Breast epithelium (tissue), 4 donors: ENCODE results near the gene PLXNA2. TPM values are rescaled to one million over a fixed set of nuclear protein-coding genes. Genes with fewer than 3 reads are reported as not detected.

ENCODE experiments used
- DNase-seq, 2 donors: peaks; one replicate each; pipeline ENCODE4 v3.0.0-alpha.2; 2019; ENCODE audit warnings: low spot score in 2 of 2
- H3K27ac ChIP-seq, 2 donors: fragments of 200-600 bp; sonication (generic) in 1 of 2; one replicate each; pipeline ENCODE4 v1.5.1; 2016 to 2019; ENCODE audit warnings: mild to moderate bottlenecking in 1 of 2
- H3K27me3 ChIP-seq, 2 donors: fragments of 200-600 bp; sonication (generic) in 1 of 2; one replicate each; pipeline versions ENCODE4 v1.5.1 to v1.6.0; 2017 to 2019; ENCODE audit warnings: control low read depth in 1 of 2, mild to moderate bottlenecking in 1 of 2
- H3K36me3 ChIP-seq: fragments of 200-600 bp; one replicate; pipeline ENCODE4 v1.5.1; 2019
- H3K4me1 ChIP-seq, 2 donors: fragments of 200-600 bp; sonication (generic); one replicate each; pipeline ENCODE4 v1.5.1; 2016 to 2019; ENCODE audit warnings: control low read depth in 1 of 2
- H3K4me3 ChIP-seq, 3 donors: fragments of 200-600 bp; sonication (generic); 1 replicate in 2 of 3; 2 replicates in 1 of 3; pipeline ENCODE4 v1.5.1; 2016 to 2019; ENCODE audit warnings: mild to moderate bottlenecking in 3 of 3, moderate library complexity in 2 of 3
- H3K9me3 ChIP-seq, 2 donors: fragments of 200-600 bp; sonication (generic) in 1 of 2; one replicate each; pipeline ENCODE4 v1.5.1; 2016 to 2019; ENCODE audit warnings: control low read depth in 1 of 2
- CTCF ChIP-seq, 3 donors: fragments of 450-650 bp; IDR thresholded peaks; one replicate each; pipeline ENCODE4 v1.5.1; 2016 to 2017; ENCODE audit warnings: antibody characterized with exemption in 3 of 3, mild to moderate bottlenecking in 3 of 3, moderate library complexity in 3 of 3
- POLR2A ChIP-seq: fragments of 450-650 bp; IDR thresholded peaks from one replicate; pipeline ENCODE4 v1.6.1; 2016; ENCODE audit warnings: antibody characterized with exemption, mild to moderate bottlenecking, moderate library complexity
- POLR2AphosphoS5 ChIP-seq, 3 donors: sonication (generic); formaldehyde crosslinking; IDR thresholded peaks; one replicate each; pipeline ENCODE4 v1.6.1; 2017; ENCODE audit warnings: antibody characterized with exemption in 3 of 3
- intact Hi-C: fragments of 100-400 bp; cut with DNase I; formaldehyde crosslinking; loops from one replicate; pipeline ENCODE4 v1.15.1; 2023; ENCODE audit warnings: low total_unique reads
- total RNA-seq, 3 donors: library from RNA; depleted of rRNA; stranded (reverse); fragments of >200 nt; gene quantifications; one replicate each; pipeline ENCODE4 v1.1.0, GENCODE V29; 2016

PLXNA2 gene
- total RNA-seq, 3 donors from 2014 or later = 11.3 to 18.2 (median 11.5) TPM

GRCh38 chr1:208002078-208002477 lies 242.1 kb downstream of the PLXNA2 start:
- TF ChIP-seq POLR2AphosphoS5 (IDR thresholded peaks at IDR 0.05) (no peak), CTCF (IDR thresholded peaks at IDR 0.05) (no peak), POLR2A (no peak)
- Histone ChIP-seq H3K9me3 (no peaks in the 10 kb centered on the region), H3K4me3 (no peak overlapping the region), H3K27me3 (no peaks in the 10 kb centered on the region), H3K36me3 (no peaks in the 10 kb centered on the region), H3K27ac (no peak overlapping the region), H3K4me1 (no peaks in the 10 kb centered on the region)
- DNase-seq = no peak
- intact Hi-C loops = no loop called here

GRCh38 chr1:208000504-208000903 lies 243.7 kb downstream of the PLXNA2 start:
- H3K36me3 ChIP-seq = no peaks in the 10 kb centered on the region
- no peak overlapping the region for H3K4me3 ChIP-seq
- H3K27me3 ChIP-seq = no peaks in the 10 kb centered on the region
- DNase-seq = no peak
- no peak overlapping the region for H3K27ac ChIP-seq
- TF ChIP-seq POLR2A = no peak
- TF ChIP-seq CTCF (IDR thresholded peaks at IDR 0.05) = no peak
- no peak for TF ChIP-seq POLR2AphosphoS5 (IDR thresholded peaks at IDR 0.05)
- H3K4me1 ChIP-seq = no peaks in the 10 kb centered on the region
- H3K9me3 ChIP-seq = no peaks in the 10 kb centered on the region
- intact Hi-C loops = no loop called here

GRCh38 chr1:207999972-208000371 lies 244.2 kb downstream of the PLXNA2 start:
- Histone ChIP-seq H3K4me3 (no peak overlapping the region), H3K27me3 (no peaks in the 10 kb centered on the region), H3K27ac (no peak overlapping the region), H3K4me1 (no peaks in the 10 kb centered on the region), H3K36me3 (no peaks in the 10 kb centered on the region), H3K9me3 (no peaks in the 10 kb centered on the region)
- intact Hi-C loops = no loop called here
- TF ChIP-seq POLR2AphosphoS5 (IDR thresholded peaks at IDR 0.05) (no peak), POLR2A (no peak), CTCF (IDR thresholded peaks at IDR 0.05) (no peak)
- no peak for DNase-seq

- H3K27me3 ChIP-seq = no peaks in the 10 kb centered on the region
- H3K27ac ChIP-seq = no peak overlapping the region
- no peaks in the 10 kb centered on the region for H3K4me1 ChIP-seq
- intact Hi-C loops = no loop called here
- no peak overlapping the region for H3K4me3 ChIP-seq
- no peaks in the 10 kb centered on the region for H3K36me3 ChIP-seq
- no peaks in the 10 kb centered on the region for H3K9me3 ChIP-seq
- no peak for TF ChIP-seq CTCF (IDR thresholded peaks at IDR 0.05)
- no peak for TF ChIP-seq POLR2AphosphoS5 (IDR thresholded peaks at IDR 0.05)
- TF ChIP-seq POLR2A = no peak
- no peak for DNase-seq
Measured at GRCh38 chr1:207999274-207999915, 244.8 kb downstream of the PLXNA2 start.

- intact Hi-C loops = no loop called here
- Histone ChIP-seq H3K9me3 (no peaks in the 10 kb centered on the region), H3K27ac (no peak overlapping the region), H3K4me1 (no peaks in the 10 kb centered on the region), H3K27me3 (no peaks in the 10 kb centered on the region), H3K4me3 (no peak overlapping the region), H3K36me3 (no peaks in the 10 kb centered on the region)
- TF ChIP-seq POLR2AphosphoS5 (IDR thresholded peaks at IDR 0.05) (no peak), CTCF (IDR thresholded peaks at IDR 0.05) (no peak), POLR2A (no peak)
- no peak for DNase-seq
Measured at GRCh38 chr1:207998691-207999090, 245.5 kb downstream of the PLXNA2 start.
